Mammary epithelial cell (primary cell): ENCODE data around the gene PDZD4.

ENCODE experiments used
- CTCF ChIP-seq, 2 donors: IDR thresholded peaks in 1 of 2; conservative IDR thresholded peaks in 1 of 2; 2 replicates each; pipeline ENCODE4 v1.5.1; 2011 to 2012; ENCODE audit warnings: inconsistent platforms in 2 of 2, low read length in 2 of 2, mild to moderate bottlenecking in 2 of 2, control low read depth in 1 of 2, low read depth in 1 of 2; ENCODE audit not compliant: insufficient read depth in 1 of 2; ENCODE audit errors: extremely low read depth in 1 of 2
- EZH2 ChIP-seq: IDR thresholded peaks from 2 replicates; pipeline ENCODE4 v1.6.1; 2012; ENCODE audit warnings: low read length, inconsistent platforms, borderline replicate concordance

GRCh38 chrX:153786669-153787068 lies 43.7 kb downstream of the PDZD4 start:
- TF ChIP-seq CTCF (conservative IDR thresholded peaks at IDR 0.05 in 1 of 2, IDR thresholded peaks at IDR 0.05 in 1 of 2; ENCODE audit: extremely low read depth in 1 of 2, insufficient read depth in 1 of 2, low read depth in 1 of 2, low read length in 2 of 2) (no peak), EZH2 (no peak)
